ENCODE results near the gene RTTN.
A peak's percentile ranks its signal among the peaks of the same experiment; 100 is the strongest.

The RTTN gene

DNA sequence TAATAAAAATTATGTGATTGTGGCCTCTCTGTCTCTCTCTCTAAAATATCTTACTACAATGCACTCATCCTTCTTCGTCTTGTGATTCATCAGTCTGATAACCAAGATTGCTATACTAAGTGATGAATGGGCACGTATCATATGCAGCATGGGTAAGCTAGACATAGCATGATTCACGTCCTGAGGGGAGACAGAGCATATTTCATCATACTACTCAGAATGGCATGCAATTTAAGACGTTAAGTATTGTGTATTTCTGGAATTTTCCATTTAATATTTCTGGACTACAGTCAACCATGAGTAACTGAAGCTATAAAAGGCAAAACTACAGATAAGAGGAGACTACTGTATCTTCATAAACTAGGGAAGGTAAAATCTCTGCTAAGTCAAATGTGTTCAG is 160.9 kb downstream of the RTTN start:
- DNase-seq = peak; percentile 69
- in situ Hi-C loops (cut with HindIII; ENCODE audit: low pct_ligation_motif_present, low pct_unique_long_range_greater_than_20kb, low sequenced_read_pairs) = no loop called here

DNA sequence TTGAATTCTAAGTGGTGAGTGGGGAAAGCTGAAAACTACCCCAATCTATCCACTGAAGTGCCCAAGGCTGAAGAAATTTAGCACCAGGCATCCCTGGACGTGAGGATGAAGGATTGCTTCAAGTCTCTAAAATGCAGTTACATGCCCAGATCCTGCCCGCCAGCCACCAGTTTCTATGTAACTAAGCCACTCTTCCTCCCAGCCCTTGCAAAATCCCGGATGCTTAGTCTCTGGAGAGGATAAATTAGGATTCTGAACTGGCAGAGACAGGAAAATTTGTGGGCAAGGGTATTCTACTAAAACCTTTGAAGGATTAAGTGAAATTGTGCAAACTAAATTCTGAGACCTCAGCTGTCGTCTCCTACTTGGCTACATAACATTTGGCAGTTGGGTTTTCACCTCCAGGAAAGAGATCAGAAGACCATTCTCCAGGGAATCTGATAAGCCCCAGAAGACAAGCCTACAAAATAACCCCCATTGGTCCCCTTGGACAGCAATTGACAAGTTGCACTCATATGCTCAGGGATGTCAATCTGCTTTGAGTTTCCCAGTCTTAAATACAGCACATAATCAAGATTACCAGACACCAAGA is 163.9 kb downstream of the RTTN start:
- no peak for DNase-seq
- in situ Hi-C loops (cut with HindIII; ENCODE audit: low pct_ligation_motif_present, low pct_unique_long_range_greater_than_20kb, low sequenced_read_pairs) = no loop called here

GRCh38 chr18:70039186-70039585 is 166.3 kb downstream of the RTTN start:
- no peak for DNase-seq
- in situ Hi-C loops (cut with HindIII; ENCODE audit: low pct_ligation_motif_present, low pct_unique_long_range_greater_than_20kb, low sequenced_read_pairs) = no loop called here

DNA sequence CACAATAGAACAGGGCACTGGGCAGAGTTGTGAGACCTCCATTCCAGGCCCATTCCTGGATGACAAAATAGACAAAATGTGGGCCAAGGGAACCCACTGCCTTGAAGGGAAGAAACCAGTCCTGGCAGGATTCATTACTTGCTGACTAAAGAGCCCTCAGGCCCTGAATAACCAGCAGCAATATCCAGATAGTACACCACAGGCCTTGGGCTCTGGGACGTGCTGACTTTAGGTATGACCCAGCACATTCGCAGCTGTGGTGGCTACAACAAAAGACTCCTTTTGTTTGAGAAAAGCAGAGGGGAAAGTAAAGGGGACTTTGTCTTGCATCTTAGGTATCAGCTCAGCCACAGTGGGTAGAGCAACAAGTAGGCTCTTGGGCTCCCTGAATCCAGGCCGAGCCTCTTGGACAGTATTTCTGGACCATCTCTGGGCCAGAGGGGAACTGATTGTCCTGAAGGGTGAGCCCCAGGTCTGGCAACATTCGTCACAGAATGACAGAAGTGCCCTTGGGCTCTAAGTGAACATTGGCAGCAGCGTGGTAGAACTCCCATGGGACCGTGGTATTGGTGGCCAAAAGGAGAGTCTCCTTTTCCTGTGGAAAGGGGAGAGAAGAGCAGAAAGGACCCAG is 167.9 kb downstream of the RTTN start:
- no peak for DNase-seq
- in situ Hi-C loops (cut with HindIII; ENCODE audit: low pct_ligation_motif_present, low pct_unique_long_range_greater_than_20kb, low sequenced_read_pairs) = no loop called here

- no peak for DNase-seq
- in situ Hi-C loops (cut with HindIII; ENCODE audit: low pct_ligation_motif_present, low pct_unique_long_range_greater_than_20kb, low sequenced_read_pairs) = no loop called here
Measured at GRCh38 chr18:70036771-70037347, 168.6 kb downstream of the RTTN start.

DNA sequence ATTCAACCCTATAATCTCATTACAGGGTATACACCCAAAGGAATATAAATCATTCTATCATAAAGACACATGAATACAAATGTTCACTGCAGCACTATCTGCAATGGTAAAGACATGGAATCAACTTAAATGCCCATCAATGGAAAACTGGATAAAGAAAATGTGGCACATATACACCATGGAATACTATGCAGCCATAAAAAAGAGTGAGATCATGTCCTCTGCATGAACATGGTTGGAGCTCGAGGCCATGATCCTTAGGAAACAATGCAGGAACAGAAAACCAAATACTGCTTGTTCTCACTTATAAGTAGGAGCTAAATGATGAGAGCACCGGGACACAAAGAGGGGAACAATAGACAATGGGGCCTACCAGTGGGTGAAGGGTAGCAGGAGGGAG is 169.3 kb downstream of the RTTN start:
- no peak for DNase-seq
- in situ Hi-C loops (cut with HindIII; ENCODE audit: low pct_ligation_motif_present, low pct_unique_long_range_greater_than_20kb, low sequenced_read_pairs) = no loop called here

DNA sequence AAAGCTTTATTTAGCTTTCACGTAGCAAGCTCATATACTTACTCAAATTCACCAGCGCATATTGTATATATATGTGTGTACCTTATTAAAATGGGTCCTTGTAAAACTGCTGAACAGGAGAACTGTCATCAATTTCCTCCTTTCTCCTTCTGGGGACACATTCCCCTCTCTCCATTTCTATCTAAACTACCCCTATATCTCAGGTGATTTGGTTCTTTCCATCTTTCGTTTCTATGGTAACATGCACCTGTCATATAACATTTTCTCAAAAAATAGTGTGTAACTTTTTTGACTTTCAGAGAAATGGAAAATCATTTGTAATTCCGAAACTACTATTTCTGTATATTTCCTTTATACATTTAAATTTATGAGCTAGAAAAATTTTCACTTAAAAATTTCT is 174.3 kb downstream of the RTTN start:
- no peak for DNase-seq
- in situ Hi-C loops (cut with HindIII; ENCODE audit: low pct_ligation_motif_present, low pct_unique_long_range_greater_than_20kb, low sequenced_read_pairs) = no loop called here

DNA sequence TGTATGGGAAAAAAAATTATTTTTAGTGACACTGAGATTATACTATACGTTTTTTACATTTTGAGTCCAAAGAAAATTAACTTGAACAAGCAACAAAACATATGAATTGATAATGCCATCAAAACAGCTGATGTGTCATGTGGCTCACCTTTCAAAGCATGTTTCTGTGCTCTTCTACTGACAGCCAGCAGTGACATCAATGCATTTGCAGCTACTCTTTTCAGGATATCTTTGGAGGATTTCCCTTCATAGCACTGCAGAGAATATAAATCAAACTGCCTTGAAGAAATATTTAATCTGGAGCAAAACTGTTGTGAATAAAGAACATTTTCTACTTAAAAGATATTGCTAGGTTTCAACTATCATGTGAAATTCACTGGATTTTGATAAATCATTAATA is 174.8 kb downstream of the RTTN start:
- DNase-seq = no peak
- in situ Hi-C loops (cut with HindIII; ENCODE audit: low pct_ligation_motif_present, low pct_unique_long_range_greater_than_20kb, low sequenced_read_pairs) = no loop called here

DNA sequence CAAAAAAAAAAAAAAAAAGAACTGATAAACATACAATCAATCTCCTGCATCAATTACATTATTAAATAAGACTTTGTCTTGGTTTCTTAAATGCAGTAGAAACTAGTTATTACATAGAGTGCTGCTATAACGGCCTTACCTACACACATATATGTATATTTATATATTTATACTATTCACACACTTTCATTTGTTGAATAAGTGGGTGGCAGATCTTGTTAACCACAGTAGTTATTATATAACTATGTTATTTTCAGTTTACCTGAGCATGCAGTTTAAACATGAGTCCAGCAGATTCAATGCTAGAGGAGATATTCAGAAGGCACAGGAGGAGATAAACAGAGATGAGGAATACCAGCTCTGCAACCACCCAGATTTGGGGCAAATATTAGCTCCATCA is 176.3 kb downstream of the RTTN start:
- in situ Hi-C loops (cut with HindIII; ENCODE audit: low pct_ligation_motif_present, low pct_unique_long_range_greater_than_20kb, low sequenced_read_pairs) = no loop called here
- no peak for DNase-seq

GRCh38 chr18:70028734-70029133 is 176.8 kb downstream of the RTTN start:
- in situ Hi-C loops (cut with HindIII; ENCODE audit: low pct_ligation_motif_present, low pct_unique_long_range_greater_than_20kb, low sequenced_read_pairs) = no loop called here
- no peak for DNase-seq

- in situ Hi-C loops (cut with HindIII; ENCODE audit: low pct_ligation_motif_present, low pct_unique_long_range_greater_than_20kb, low sequenced_read_pairs) = no loop called here
- DNase-seq = no peak
Measured at GRCh38 chr18:70028084-70028483, 177.4 kb downstream of the RTTN start.

DNA sequence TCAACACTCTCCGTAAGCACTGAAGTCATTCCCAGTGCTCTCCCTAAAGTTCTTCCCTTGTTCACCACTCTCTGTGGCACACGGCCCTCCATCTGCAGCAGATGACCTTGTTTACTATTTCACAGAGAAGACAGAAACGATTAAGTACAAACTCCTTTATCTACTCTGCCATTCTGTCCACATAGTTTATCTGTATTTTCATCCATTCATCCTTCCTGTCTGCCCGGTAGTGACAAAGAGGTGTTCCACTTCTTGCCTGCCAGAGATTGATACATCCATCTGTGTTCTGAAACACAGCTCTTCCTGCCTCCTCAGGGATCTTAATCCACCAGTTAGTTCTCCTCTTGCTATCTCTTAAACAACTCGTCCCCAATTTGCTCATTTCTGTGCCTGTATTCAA is 179.9 kb downstream of the RTTN start:
- no peak for DNase-seq
- in situ Hi-C loops (cut with HindIII; ENCODE audit: low pct_ligation_motif_present, low pct_unique_long_range_greater_than_20kb, low sequenced_read_pairs) = no loop called here

DNA sequence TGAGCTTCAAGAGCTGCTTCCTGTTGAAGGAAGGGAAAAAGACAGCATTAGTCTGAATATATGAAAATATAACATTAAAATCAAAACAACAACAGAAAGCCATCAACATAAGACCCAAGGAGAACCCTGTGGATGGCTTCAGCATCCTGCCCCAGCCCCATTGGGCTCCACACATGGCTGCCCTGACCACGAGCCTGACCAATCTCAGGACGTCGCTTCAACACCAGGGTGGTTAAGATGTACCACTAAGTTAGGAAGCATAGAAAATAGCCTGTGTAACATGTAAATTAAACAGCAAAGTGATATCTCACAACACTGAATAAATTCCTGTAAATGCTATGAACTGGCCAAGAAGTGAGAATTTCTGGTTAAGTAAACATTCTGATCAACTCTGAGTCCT is 180.7 kb downstream of the RTTN start:
- in situ Hi-C loops (cut with HindIII; ENCODE audit: low pct_ligation_motif_present, low pct_unique_long_range_greater_than_20kb, low sequenced_read_pairs) = no loop called here
- no peak for DNase-seq

DNA sequence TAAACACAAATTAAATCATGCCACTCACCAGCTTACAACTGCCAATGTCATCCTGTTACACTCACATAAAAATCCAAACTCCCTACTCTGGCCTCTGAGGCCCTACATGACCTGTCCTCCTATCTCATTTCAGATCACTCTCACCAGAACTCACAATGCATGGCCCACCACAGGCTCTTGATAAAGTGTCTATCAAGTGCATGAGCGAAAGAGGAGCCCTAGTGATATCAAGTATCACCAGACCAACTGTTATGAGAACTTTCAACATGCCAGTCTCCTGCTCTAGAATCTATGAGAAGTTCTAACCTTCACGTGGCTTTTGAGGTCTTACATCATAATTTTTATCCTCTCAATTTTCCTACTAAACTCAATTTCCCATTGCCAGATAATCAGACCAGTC is 181.4 kb downstream of the RTTN start:
- in situ Hi-C loops (cut with HindIII; ENCODE audit: low pct_ligation_motif_present, low pct_unique_long_range_greater_than_20kb, low sequenced_read_pairs) = no loop called here
- no peak for DNase-seq

GRCh38 chr18:70022636-70023035 is 182.9 kb downstream of the RTTN start:
- in situ Hi-C loops (cut with HindIII; ENCODE audit: low pct_ligation_motif_present, low pct_unique_long_range_greater_than_20kb, low sequenced_read_pairs) = no loop called here
- no peak for DNase-seq

DNA sequence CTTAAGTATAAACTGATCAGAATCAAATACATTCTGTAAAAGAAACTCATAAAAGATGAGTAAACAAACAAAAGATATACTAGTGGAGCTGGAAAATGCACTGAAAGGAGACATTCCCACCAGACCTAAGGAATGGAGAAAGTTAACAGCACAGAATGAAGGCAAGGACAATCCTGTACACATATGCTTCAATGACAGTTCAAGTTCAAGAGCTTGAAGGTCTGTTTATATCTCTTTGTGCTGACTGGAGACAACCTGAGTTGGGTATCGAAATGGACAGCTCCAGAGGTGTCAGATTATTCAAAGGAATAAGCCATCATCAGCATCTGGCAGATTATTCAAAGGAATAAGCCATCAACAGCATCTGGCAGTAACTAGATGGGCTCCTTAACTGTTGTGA is 184.0 kb downstream of the RTTN start:
- no peak for DNase-seq
- in situ Hi-C loops (cut with HindIII; ENCODE audit: low pct_ligation_motif_present, low pct_unique_long_range_greater_than_20kb, low sequenced_read_pairs) = no loop called here

DNA sequence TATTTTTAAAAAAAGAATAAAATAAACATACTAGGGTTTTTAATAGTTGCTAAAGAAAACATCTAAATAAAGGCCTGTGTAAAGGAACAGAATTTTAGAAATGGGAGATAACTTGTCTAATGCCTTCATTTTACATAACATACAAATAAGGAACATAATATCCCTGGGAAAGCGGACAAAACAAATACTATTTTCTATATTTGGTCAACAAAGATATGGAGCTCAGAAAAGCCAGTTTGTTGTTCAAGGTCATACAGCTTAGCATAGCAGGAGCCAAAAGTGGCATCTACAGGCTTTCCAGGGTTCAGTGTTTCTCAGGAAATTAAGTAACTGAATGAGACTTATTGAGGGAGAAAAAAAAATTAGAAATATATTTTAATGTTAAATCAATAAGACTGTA is 184.4 kb downstream of the RTTN start:
- no peak for DNase-seq
- in situ Hi-C loops (cut with HindIII; ENCODE audit: low pct_ligation_motif_present, low pct_unique_long_range_greater_than_20kb, low sequenced_read_pairs) = no loop called here

DNA sequence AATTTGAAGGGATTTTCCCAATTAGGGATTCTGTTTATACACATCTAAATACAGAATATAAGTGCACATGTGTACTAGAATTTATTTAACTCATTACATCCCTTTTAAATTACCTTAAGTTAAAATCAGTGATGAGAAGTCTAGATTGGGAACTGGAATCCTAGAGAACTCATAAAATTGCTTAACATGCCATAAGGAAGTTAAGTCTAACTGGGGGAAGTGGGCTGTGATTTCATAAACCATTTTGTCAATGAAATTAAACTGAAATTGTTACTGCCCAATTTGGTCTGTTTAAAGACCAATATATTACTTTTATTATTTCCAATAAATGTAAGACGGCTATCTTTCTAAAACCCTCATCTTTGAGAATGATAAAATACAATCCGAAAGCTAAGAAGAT is 185.5 kb downstream of the RTTN start:
- DNase-seq = no peak
- in situ Hi-C loops (cut with HindIII; ENCODE audit: low pct_ligation_motif_present, low pct_unique_long_range_greater_than_20kb, low sequenced_read_pairs) = no loop called here

DNA sequence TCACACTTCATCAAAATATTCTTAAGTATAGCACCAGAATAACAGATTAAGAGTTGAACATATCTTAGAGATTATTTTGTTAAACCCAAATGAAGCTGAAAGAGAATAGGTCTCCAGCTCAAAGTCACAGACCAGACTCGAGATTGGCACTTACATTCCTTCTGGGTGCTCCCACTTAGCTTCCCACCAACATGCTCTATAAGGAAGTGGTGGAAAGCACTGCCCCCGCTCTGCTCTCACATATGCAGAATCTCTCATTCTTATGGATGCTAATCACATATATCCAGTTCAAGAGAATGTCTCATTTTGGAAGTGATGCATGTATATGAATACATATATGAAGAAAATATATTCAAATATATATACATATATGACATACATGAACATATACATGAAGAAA is 186.4 kb downstream of the RTTN start:
- DNase-seq = no peak
- in situ Hi-C loops (cut with HindIII; ENCODE audit: low pct_ligation_motif_present, low pct_unique_long_range_greater_than_20kb, low sequenced_read_pairs) = no loop called here

DNA sequence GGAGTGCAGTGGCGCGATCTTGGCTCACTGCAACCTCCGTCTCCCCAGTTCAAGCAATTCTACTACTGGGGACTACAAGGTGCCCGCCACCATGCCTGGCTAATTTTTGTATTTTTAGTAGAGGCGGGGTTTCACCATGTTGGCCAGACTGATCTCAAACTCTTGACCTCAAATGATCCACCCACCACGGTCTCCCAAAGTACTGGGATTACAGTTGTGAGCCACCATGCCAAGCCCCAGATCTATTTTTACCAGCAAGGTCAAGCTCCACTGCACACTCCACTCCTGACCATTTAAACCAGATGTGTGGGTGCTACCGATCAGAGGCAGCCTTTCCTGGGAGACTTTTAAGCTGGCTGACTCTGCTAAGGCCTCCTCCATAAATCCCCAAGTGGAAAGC is 190.4 kb downstream of the RTTN start:
- DNase-seq = no peak
- in situ Hi-C loops (cut with HindIII; ENCODE audit: low pct_ligation_motif_present, low pct_unique_long_range_greater_than_20kb, low sequenced_read_pairs) = no loop called here

Measured in ACHN (cell line).